Fibroblast of skin of right biceps (primary cell): ENCODE results near the gene ACSL3.
"Not testable (repeated sequence)": the region's sequence is repeated elsewhere in the genome, so short reads cannot be mapped to it uniquely, and the experiment has no call there.

Experiments
- DNase-seq: peaks from one replicate; pipeline ENCODE4 v3.0.0-alpha.2; 2013

The ACSL3 gene

GRCh38 chr2:222860740-222861410 lies at the start of gene ACSL3:
Gene ACSL3, plus strand, starts transcription at chr2:222861036. Its CDS starts 47,737 bp downstream, at chr2:222908773.
- peak; percentile 94 for DNase-seq

GRCh38 chr2:222811828-222812227 lies 49.0 kb upstream of the ACSL3 start:
- no peak for DNase-seq

GRCh38 chr2:222813177-222813843 lies 47.5 kb upstream of the ACSL3 start:
- no peak for DNase-seq

- DNase-seq: peak; percentile 35
Measured at GRCh38 chr2:222819722-222820333, 41.0 kb upstream of the ACSL3 start.

GRCh38 chr2:222823183-222823930 lies 37.5 kb upstream of the ACSL3 start:
- DNase-seq: no peak

- no peak for DNase-seq
Measured at GRCh38 chr2:222825031-222825430, 35.8 kb upstream of the ACSL3 start.

GRCh38 chr2:222827417-222827816 lies 33.4 kb upstream of the ACSL3 start:
- DNase-seq: no peak

GRCh38 chr2:222828572-222828971 lies 32.3 kb upstream of the ACSL3 start:
- no peak for DNase-seq

GRCh38 chr2:222830164-222830563 lies 30.7 kb upstream of the ACSL3 start:
- DNase-seq: no peak

GRCh38 chr2:222833410-222833809 lies 27.4 kb upstream of the ACSL3 start:
- no peak for DNase-seq

- DNase-seq: no peak
Measured at GRCh38 chr2:222835143-222835822, 25.6 kb upstream of the ACSL3 start.

- DNase-seq: no peak
Measured at GRCh38 chr2:222835823-222836151, 25.0 kb upstream of the ACSL3 start.

GRCh38 chr2:222837643-222838056 lies 23.2 kb upstream of the ACSL3 start:
- no peak for DNase-seq

- no peak for DNase-seq
Measured at GRCh38 chr2:222840060-222840802, 20.6 kb upstream of the ACSL3 start.

- no peak for DNase-seq
Measured at GRCh38 chr2:222842491-222843174, 18.2 kb upstream of the ACSL3 start.

GRCh38 chr2:222844323-222844722 lies 16.5 kb upstream of the ACSL3 start:
- DNase-seq: peak; percentile 82

- not testable (repeated sequence) for DNase-seq
Measured at GRCh38 chr2:222845314-222845713, 15.5 kb upstream of the ACSL3 start.

- no peak for DNase-seq
Measured at GRCh38 chr2:222846003-222846402, 14.8 kb upstream of the ACSL3 start.

- not testable (repeated sequence) for DNase-seq
Measured at GRCh38 chr2:222848031-222848430, 12.8 kb upstream of the ACSL3 start.

- no peak for DNase-seq
Measured at GRCh38 chr2:222848862-222849261, 12.0 kb upstream of the ACSL3 start.

GRCh38 chr2:222851956-222852617 lies 8.7 kb upstream of the ACSL3 start:
- peak; percentile 38 for DNase-seq
